GM19438 (cell line): ENCODE results near the gene PKMYT1.
A peak's percentile ranks its signal among the peaks of the same experiment; 100 is the strongest.

Experiments
- ATAC-seq: cut with Tn5 transposase; IDR thresholded peaks from one replicate; pipeline ENCODE4 v1.9.1; 2021; ENCODE audit warnings: low read depth; ENCODE audit not compliant: unreplicated experiment

Gene PKMYT1

DNA sequence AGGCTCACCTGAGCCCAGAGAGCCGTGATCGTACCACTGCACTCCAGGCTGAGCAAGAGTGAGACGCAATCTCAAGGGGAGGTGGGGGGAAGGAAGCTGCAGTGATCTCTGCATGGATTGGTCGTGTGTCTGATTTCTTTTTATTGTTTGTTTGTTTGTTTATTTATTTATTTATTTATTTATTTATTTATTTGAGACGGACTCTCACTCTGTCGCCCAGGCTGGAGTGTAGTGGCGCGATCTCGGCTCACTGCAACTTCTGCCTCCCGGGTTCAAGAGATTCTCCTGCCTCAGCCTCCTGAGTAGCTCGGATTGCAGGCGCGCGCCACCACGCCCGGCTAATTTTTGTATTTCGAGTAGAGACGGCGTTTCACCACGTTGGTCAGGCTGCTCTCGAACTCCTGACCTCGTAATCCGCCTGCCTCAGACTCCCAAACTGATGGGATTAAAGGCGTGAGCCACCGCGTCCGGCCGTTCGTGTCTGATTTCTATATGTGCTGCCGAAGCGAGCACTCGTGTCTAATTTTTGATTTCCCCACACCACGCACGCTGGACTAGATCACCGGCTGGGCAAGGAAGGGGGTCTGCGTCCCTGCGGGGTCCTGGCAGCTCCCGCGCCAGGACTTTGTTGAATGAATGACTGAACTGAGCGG is 39.5 kb upstream of the PKMYT1 start:
- ATAC-seq: no peak

DNA sequence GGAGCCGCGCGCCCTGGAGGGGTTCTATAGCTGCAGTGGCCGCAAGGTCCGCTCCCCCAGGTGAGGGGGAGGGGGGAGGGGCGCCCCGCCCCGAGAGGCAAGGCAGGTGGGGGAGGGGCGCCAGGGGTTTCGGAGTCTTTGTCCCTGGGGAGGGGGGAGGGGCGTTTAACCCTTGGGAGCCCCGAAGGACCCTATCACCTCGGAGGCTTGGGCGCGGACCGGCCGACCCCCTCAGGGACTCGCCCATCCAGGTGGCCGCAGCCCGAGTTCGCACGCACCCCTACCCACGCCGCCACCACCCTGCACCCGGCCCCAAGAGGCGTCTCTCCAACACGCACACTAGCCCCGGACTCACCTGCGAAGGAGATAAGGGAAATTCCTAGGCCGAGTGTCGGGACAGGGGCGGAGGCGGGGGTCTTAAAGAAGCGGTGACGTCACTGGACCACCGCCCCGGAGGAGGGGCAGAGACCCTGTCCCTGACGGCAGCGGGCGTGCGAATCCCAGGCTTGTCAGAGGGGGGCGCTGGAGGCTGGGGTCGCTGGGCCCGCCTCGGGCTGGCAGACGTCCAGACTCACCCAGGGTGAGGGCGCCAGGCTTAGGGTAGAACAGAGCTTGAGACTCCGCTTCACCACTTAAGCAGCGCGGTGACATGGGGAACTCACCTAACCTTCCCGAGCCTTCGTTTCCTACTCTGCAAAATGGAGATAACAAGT is 37.7 kb upstream of the PKMYT1 start, which contains the start of gene CLDN6:
TSS of gene CLDN6 (minus strand) at position 390 of the 713 bp plus-strand sequence. CDS start 2,162 bp downstream, outside the sequence.
- no peak for ATAC-seq

DNA sequence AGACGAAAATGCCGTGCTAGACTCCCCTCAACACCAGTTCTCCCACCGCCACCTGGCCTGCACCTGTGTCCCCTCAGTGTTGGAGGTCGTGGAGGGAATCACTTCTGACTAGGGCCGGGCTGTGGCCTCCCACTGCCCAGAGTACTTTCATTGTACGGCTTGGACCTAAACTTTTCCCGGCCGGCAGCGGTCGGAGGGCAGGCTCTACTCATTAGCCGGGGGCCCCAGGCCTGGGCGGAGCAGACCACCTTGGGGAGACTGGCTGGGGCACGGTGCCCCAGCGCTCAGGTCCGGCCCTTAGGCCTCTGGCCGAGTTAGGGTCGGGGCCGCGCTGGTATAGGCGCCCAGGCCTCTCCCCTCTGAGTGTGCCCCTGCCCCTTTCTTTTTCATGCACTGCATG is 37.1 kb upstream of the PKMYT1 start:
- ATAC-seq: no peak

DNA sequence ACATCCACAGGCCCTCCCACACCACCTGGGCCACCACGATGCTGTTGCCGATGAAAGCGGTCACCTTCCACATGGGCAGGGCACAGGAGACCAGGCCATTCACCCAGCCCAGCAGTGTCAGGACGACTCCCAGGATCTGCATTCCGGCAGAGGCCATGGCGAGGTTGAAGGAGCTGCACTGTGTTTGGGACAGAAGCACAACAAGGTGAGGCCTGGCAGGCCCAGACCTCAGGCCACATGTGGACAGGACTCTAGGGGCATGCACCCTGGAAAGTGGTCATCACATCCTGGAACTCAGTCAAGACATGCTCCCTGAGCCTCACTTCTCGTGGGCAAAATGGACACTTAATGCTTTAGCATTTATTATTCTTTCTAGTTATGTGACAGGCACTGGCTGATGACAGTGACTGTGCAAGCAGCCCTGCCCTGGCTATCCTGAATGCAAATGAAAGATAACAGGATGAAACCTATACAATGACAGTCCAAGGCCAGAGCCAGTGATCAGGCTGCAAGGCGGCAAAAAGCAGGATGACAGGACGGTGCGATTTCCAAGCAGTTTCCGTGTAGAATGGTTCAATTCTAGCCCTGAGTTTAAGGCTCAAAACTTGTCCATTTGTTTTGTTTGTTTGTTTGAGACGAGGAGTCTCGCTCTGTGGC is 35.7 kb upstream of the PKMYT1 start:
- no peak for ATAC-seq

DNA sequence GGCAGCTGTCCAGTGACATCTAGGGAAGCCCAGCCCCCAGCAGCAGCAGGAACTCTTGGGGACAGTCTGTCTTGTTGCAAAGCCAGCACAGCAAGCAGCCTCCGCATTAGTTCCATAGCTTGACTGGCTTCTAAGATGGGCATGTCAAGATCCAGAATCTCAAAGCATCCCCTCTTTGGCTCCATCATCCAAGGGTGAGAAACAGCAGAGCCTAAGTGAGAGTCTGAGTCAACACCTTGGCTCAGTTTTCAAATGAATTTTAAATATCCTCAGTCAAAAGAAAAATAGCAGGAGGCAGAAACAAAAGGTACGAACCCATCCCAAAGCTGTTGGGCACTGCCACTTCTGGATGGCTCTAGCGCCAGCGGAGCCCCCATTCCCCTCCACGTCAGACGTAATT is 34.7 kb upstream of the PKMYT1 start:
- ATAC-seq: no peak

DNA sequence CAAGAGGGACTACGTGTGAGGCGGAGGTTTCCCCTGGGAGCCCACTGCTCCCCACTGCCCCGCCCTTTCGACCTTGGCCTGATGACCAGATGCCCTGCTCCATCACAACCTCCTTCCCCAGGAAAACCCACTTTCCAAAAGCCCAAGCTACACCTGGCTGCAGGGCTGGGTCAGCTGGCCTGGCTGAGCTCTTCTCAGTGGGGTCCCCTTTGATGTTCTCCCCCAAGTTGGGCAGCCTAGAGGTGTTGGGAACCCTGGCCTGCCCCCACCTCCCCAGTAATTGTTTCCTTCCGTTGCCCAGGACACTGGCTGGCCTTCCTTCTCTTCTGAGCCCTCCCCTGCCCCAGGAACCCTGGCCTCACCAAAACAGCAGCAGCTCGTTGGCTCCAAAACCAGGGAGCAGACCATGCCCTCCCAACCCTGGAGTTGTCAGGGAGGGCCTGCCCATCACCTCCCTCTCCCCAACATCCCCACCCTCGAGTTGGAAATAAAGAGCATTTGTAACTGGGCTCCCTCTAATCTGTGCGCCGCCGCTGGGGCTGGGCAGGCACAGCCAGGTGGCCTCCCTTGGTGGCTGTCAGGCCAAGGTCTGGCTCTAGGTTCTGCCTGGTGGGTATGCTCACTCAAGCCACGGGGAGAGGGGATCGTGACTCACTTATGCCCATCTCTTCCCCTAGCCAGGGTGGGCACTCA is 33.9 kb upstream of the PKMYT1 start:
- ATAC-seq: no peak

DNA sequence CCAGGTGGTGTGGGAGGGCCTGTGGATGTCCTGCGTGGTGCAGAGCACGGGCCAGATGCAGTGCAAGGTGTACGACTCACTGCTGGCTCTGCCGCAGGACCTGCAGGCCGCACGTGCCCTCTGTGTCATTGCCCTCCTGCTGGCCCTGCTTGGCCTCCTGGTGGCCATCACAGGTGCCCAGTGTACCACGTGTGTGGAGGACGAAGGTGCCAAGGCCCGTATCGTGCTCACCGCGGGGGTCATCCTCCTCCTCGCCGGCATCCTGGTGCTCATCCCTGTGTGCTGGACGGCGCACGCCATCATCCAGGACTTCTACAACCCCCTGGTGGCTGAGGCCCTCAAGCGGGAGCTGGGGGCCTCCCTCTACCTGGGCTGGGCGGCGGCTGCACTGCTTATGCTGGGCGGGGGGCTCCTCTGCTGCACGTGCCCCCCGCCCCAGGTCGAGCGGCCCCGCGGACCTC is 33.3 kb upstream of the PKMYT1 start:
- ATAC-seq: no peak

DNA sequence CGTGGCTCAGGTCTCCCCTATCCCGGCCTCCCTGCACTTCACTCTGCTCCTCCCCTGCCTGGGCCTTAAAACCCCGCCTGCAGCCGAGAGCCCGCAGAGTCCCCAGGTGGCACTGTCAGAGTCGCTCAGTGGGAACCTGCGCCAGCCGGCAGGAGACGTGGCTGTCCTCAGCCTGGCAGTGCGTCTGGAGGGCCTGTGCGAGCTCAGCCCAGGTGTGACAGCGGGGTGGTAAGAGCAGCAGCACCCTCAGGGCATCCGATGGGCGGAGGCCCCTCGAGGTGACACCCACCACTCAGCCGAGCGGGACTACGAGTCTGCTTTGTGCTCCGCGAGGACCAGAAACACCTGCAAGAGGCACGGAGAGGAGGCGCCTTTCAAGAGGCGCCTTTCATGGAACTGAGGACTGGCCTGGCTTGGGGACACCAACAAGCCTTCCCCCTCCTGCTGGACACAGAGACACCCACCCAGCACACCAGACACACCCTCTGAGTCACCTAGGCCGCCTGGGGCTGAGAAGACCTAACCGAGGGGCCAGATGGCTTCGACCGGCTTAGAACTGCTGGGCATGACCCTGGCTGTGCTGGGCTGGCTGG is 32.7 kb upstream of the PKMYT1 start, which contains the start of gene CLDN9:
TSS of gene CLDN9 (plus strand) at position 96 of the 593 bp plus-strand sequence. CDS start at position 536, 440 bp downstream.
- no peak for ATAC-seq

DNA sequence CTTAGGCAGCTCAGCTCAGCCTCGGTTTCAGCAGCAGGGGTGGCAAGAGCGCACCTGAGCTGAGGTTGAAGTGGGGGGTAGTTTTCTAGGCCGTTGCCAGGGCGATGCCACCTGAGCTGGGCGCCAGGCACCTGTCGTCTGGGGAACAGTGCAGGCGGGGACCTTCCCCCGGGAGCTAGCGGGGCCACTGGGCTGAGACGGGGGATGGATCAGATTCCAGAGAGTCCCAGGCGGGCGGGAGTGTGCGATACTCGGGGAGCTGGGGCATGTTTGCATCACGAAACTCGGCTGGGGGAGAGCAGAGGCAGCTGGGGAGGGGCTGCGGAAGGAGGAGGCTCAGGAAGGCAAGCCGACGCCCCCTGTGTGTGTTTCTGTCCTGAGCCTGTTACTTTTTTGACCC is 32.0 kb upstream of the PKMYT1 start:
- no peak for ATAC-seq

DNA sequence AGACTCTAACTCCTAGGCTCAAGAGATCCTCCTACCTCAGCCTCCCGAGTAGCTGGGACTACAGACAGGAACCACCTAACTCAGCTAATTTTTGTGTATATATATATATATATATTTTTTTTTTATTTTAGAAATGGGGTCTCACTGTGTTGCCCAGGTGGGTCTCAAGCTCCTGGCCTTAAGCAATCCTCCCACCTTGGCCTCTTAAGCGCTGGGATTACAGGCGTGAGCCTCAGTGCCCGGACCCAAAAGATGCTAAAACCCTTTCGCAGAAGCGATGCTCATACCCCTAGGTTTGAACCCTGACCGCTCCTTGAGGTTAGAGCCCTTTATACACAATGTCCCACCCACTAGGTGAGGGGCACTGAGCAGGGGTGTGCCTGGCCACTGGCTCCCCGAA is 30.3 kb upstream of the PKMYT1 start:
- ATAC-seq: no peak

DNA sequence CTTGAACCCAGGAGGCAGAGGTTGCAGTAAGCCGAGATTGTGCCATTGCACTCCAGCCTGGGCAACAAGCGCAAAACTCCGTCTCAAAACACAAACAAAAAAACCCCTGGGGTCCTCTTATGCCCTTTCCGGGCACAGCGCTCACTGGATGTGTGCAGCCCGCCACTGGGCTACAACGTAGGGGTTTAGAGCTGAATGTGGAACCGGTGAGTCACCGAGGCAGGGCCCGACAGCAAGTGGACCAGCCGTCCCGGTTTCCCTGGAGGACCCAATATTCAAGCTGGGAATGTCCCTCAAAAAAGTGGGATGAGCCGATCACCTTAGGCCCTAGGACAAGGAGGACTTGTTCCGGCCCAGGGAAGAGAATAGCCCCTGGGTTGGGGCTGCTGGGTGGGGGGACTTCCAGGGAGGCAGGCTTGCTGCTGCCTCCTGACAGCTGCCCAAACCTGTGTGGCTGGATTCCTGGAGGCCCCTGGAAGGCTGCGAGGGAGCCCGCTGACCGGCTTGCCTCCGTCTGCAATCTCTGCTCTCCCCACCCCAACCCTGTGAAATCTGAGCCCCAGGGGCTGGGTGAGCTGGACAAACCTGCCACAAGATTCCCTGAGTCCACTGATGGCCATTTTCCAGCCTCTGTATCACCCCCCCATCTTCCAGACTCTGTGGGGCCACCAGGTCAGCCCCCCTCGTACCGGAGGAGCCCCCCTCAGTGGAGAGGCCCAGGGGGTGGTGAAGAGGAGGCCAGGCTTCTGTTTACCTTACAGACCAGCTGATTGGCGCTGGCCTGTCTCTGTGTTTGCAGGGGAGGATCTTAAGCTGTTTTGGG is 29.5 kb upstream of the PKMYT1 start:
- ATAC-seq: no peak

DNA sequence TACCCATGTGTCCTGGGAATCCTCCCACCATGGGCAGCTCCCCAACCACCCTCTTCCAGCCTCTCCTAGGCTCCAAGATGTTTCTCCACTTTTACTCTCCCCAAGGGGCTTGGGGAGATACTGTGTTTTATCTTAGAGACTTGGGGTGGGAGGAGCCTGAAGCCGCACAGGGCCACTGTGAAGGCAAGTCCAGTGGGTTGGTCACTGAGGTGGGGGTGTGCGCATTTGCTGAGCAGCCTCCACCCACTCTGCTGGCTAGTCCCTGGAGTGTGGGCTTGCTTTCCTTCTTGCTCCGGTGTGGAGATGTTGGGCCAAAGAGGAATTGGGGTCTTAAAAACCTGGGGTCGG is 28.4 kb upstream of the PKMYT1 start:
- no peak for ATAC-seq

DNA sequence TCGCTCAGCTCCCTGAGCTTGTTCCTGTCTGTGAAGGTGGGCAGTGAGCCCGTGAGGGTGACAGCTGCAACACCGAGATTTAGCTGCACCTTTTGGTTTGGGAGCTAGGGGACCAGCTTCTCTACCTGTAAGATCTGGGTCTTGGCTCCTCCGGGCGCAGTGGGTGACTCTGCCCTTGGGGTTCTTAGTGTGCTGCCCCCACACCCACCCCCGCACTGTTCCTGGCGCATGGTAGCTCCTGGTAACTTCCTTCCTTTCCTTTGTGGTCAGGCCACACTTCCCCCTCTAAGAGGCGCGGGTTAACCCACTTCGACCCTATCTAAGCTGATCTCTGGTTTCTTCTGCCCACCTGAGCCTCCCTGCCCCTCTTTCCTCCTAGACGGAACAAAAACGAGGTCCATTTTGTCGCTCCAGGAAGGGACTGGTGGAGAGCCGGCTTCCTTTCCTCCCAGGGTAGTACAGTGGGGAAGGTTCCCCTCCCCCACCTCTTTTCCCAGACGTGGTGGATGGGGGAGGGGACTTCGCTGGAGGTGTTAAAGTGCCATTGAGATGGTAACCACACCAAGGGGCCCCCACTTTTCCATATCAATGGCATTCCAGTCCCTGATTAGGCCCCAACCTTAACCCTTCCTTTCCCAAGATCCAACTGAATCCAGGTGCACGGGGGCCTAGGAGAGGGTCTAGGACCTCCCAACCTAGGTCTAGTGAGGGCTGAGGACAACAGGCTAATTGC is 27.9 kb upstream of the PKMYT1 start:
- ATAC-seq: no peak

DNA sequence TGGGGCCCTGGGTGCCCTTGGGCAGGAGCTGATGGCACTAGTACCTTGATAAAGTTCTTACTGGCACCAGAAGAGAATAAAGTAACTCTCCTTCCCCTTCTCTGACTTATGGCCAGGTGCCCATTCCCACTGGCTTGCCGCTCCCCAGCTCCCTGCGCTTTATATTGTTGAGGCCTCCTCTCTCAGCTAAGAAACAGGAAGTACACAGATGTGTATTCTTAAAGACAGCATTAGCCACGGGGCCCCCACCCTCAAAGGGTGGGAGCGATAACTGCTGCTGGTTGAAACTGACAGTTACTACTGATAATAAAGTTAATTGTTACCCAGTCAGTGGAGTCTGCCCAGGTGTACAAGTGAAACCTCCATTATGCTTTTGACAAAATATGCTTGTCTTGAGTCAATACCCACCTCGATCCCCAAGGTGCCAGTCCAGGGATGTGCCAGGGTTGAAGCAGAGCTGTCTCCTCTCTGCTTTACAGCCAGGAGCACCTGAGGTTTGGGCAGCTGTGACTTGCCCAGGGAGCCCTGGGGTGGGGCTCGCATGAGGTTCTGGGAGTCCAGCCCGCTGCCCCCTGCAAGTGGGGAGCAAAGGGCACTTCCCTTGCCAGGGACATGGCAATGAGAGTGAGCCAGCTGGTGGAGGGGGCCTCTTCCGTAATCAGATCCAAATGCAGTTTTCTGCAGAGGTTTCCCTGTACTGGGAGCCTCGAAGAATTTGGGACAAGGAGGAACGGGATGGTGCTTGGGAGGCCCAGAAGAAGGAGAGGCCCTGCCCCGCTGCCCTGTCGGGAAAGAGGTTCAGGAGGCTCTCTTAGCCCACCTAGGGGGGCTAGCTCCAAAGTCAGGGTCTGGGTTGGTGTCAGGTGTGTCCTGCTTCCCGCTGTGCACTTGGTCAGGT is 27.1 kb upstream of the PKMYT1 start:
- ATAC-seq: no peak

DNA sequence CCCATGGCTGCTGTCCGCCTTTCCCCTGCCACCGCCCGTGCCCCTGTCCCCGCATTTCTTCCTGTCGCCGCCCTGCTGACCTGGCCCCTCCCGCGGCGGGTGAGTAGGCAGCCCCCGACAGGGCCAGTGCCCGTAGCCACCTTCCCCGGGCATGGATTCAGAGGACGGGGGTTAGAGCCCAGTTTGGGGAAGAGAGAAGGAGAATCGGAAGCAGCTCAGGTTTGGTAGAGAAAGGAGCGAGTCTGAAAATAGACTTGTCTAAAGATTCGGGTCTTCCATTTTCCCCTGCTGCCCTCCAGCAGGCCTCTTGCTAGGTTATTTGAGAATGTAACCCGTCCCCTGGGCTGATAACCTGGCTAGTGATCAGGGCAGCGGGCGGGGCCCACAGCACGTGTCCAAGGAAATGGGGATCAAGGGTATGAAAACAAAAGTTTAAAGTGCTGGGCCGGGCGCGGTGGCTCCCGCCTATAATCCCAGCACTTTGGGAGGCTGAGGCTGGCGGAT is 24.6 kb upstream of the PKMYT1 start:
- ATAC-seq: no peak

DNA sequence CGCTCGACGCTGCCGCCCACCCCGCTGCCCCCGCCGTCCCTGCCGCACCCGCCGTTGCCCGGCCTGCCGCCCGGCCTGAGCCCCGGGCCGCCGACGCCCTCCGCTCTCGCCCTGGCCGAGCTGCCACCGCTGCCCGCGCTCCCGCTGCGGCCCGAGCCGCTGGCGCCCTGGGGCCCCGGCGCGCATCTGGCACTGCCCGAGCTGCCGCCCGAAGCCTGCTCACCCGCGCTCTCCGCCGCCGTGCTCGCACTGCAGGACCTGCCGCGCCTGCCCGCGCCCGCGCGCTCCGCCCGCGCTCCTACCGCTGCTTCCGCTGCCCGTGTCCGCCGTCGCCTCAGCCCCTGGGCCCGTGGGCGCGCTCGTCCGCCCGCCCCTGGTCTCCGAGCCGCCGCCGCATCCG is 24.1 kb upstream of the PKMYT1 start:
- peak; percentile 0 for ATAC-seq

DNA sequence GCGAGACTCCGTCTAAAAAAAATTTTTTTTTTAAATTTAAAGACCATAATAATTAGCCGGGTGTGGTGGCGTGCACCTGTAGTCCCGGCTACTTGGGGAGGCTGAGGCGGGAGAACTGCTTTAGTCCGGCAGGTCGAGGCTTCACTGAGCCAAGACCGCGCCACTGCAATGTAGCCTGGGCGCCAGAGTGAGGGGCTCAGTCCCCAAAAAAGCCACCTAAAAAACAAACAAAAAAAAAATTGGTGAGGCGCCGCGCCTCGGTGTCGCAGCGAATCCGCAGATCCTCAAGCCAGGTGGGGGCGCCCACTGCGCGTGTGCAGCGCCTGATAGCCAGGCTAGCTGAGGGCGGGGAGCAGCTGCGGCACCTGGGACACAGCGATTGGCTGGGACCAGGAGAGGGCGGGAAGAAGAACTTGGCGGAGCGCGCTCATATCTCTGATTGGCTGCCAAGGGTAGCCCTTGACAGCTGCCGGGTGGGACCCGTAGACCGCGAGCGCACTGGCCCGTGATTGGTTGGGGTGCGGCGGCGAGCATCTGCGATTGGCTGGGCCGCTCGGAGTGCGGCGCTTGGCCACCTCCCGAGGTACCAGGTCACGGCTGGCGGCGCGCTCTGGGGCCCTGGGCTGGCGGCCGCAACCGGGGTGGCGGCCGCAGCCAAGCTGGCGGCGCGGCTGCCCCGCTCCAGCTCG is 23.5 kb upstream of the PKMYT1 start:
- ATAC-seq: peak; percentile 88
